Prostate gland (tissue), 2 donors: Measurements from ENCODE around the gene PCDHB3. TPM values are rescaled to one million over a fixed set of nuclear protein-coding genes. Genes with fewer than 3 reads are reported as not detected.
"Not testable (repeated sequence)": the region's sequence is repeated elsewhere in the genome, so short reads cannot be mapped to it uniquely, and the experiment has no call there.

ENCODE experiments used
- DNase-seq: peaks from one replicate; pipeline ENCODE4 v3.0.0-alpha.2; 2019; ENCODE audit warnings: low spot score
- H3K27ac ChIP-seq, 2 donors: fragments of 200-600 bp; sonication (generic); 2 replicates each; pipeline ENCODE4 v1.5.1; 2017 to 2019
- H3K27me3 ChIP-seq: fragments of 200-600 bp; sonication (generic); replicated peaks from 2 replicates; pipeline ENCODE4 v1.5.1; 2019; ENCODE audit not compliant: insufficient read depth
- H3K36me3 ChIP-seq, 2 donors: fragments of 200-600 bp; sonication (generic); 1 replicate in 1 of 2; 2 replicates in 1 of 2; pipeline versions ENCODE4 v1.5.1 to v1.8.1; 2017 to 2019
- H3K4me1 ChIP-seq: fragments of 200-600 bp; sonication (generic); replicated peaks from 2 replicates; pipeline ENCODE4 v1.5.1; 2019
- H3K4me3 ChIP-seq, 2 donors: fragments of 200-600 bp; sonication (generic); 2 replicates each; pipeline ENCODE4 v1.5.1; 2017 to 2019
- H3K9me3 ChIP-seq: fragments of 200-600 bp; sonication (generic); 2 replicates; pipeline ENCODE4 v1.5.1; 2017
- POLR2A ChIP-seq: fragments of 450-650 bp; IDR thresholded peaks from one replicate; pipeline ENCODE4 v1.6.1; 2016; ENCODE audit warnings: antibody characterized with exemption, mild to moderate bottlenecking
- POLR2AphosphoS5 ChIP-seq: sonication (generic); formaldehyde crosslinking; IDR thresholded peaks from one replicate; pipeline ENCODE4 v1.6.1; 2017; ENCODE audit warnings: antibody characterized with exemption
- WGBS: methylation state at CpG from one replicate; pipeline ENCODE4 v1.1.5; 2018; 5-methylcytosine and 5-hydroxymethylcytosine counted together
- intact Hi-C: fragments of 100-400 bp; cut with DNase I; formaldehyde crosslinking; loops from one replicate; pipeline ENCODE4 v1.14.2; 2022
- total RNA-seq, 2 donors: library from RNA; depleted of rRNA; stranded (reverse); fragments of >200 nt; gene quantifications; one replicate each; pipeline ENCODE4 v1.1.0, GENCODE V29; 2016
- TF ChIP-seq, protein P1 (sequence below), 4 experiments: fragments of 200-600 bp in 2 of 4; fragments of 450-650 bp in 2 of 4; sonication (generic) in 2 of 4; IDR thresholded peaks; 1 replicate in 3 of 4; 2 replicates in 1 of 4; pipeline ENCODE4 v1.5.1; 2016 to 2019; ENCODE audit warnings: antibody characterized with exemption in 4 of 4, mild to moderate bottlenecking in 2 of 4, moderate library complexity in 2 of 4

PCDHB3 gene
- total RNA-seq, 2 donors from 2014 or later, result 2.5 to 6.5 TPM

DNA sequence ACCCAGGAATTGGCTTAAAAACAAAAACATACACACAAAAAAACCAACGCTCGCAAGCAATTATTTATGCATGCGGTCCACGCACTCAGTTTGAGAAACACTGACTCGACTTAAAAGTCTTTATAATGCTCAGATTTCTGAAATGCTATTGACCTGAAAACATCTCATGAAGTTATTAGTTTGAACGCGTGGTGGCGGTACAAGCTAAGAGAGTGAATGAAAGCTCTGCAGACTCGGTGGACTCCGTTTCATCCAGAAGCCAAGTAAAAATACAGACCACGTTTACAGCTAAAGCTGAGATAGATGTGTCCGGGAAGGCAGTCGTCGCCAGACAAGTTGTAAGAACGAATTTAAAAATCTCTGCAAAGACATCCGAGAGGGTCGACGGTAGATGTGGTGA lies 49.5 kb downstream of the PCDHB3 start, which contains the start of gene PCDHB6:
PCDHB6 (plus strand) TSS at position 246 of the 400 bp plus-strand sequence. CDS start 201 bp downstream, outside the sequence.
- no peak within 1 kb of the TSS for H3K27ac ChIP-seq

DNA sequence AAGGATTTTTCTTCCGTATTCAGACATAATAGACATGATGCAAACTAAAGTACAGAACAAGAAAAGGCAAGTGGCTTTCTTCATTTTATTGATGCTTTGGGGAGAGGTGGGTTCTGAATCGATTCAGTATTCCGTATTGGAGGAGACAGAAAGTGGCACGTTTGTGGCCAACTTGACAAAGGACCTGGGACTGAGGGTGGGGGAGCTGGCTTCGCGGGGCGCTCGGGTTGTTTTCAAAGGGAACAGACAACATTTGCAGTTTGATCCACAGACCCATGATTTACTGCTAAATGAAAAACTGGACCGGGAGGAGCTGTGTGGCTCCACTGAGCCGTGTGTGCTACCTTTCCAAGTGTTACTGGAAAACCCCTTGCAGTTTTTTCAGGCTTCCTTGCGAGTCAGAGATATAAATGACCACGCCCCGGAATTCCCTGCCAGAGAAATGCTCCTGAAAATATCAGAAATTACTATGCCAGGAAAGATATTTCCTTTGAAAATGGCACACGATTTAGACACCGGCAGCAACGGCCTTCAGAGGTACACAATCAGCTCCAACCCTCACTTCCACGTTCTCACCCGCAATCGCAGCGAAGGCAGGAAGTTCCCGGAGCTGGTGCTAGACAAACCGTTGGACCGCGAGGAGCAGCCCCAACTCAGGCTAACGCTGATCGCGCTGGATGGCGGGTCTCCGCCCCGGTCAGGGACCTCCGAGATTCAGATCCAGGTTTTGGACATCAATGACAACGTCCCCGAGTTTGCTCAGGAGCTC lies 50.1 kb downstream of the PCDHB3 start:
- no peaks in the 10 kb centered on the region for H3K36me3 ChIP-seq
- no peaks in the 10 kb centered on the region for H3K4me1 ChIP-seq
- TF ChIP-seq, protein P1, sequence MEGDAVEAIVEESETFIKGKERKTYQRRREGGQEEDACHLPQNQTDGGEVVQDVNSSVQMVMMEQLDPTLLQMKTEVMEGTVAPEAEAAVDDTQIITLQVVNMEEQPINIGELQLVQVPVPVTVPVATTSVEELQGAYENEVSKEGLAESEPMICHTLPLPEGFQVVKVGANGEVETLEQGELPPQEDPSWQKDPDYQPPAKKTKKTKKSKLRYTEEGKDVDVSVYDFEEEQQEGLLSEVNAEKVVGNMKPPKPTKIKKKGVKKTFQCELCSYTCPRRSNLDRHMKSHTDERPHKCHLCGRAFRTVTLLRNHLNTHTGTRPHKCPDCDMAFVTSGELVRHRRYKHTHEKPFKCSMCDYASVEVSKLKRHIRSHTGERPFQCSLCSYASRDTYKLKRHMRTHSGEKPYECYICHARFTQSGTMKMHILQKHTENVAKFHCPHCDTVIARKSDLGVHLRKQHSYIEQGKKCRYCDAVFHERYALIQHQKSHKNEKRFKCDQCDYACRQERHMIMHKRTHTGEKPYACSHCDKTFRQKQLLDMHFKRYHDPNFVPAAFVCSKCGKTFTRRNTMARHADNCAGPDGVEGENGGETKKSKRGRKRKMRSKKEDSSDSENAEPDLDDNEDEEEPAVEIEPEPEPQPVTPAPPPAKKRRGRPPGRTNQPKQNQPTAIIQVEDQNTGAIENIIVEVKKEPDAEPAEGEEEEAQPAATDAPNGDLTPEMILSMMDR (IDR thresholded peaks at IDR 0.05), result no peak
- TF ChIP-seq POLR2AphosphoS5 (no peak), POLR2A (no peak)
- intact Hi-C loops, result no loop called here
- WGBS, result 37% methylated on average over 33 of the region's 33 CpGs
- no peak overlapping the region for H3K4me3 ChIP-seq
- no peak for DNase-seq
- H3K27me3 ChIP-seq, result no peaks in the 10 kb centered on the region
- H3K27ac ChIP-seq, result no peak overlapping the region
- no peaks in the 10 kb centered on the region for H3K9me3 ChIP-seq

More for the DNA sequence above, 49.5 kb downstream of the PCDHB3 start, which contains the start of gene PCDHB6:
- no peaks in the 10 kb centered on the region for H3K4me1 ChIP-seq
- DNase-seq, result no peak
- no peaks in the 10 kb centered on the region for H3K9me3 ChIP-seq
- intact Hi-C loops, result no loop called here
- TF ChIP-seq, protein P1 (IDR thresholded peaks at IDR 0.05), result no peak
- no peak for TF ChIP-seq POLR2A
- TF ChIP-seq POLR2AphosphoS5, result no peak
- H3K4me3 ChIP-seq, result no peak within 1 kb of the TSS
- no peaks in the 10 kb centered on the region for H3K27me3 ChIP-seq
- WGBS, result 13% methylated on average over 18 of the region's 18 CpGs
- no peaks in the 10 kb centered on the region for H3K36me3 ChIP-seq

DNA sequence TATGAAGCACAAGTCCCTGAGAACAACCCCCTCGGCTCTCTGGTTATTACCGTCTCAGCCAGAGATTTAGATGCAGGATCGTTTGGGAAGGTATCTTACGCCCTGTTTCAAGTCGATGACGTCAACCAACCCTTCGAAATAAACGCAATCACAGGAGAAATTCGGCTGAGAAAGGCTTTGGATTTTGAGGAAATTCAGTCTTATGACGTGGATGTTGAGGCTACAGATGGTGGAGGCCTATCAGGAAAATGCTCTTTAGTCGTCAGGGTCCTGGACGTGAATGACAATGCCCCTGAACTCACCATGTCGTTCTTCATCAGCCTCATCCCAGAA lies 50.7 kb downstream of the PCDHB3 start:
- Histone ChIP-seq H3K27ac (no peak overlapping the region), H3K4me3 (no peak overlapping the region), H3K27me3 (no peaks in the 10 kb centered on the region), H3K9me3 (no peaks in the 10 kb centered on the region), H3K4me1 (no peaks in the 10 kb centered on the region), H3K36me3 (no peaks in the 10 kb centered on the region)
- intact Hi-C loops, result no loop called here
- no peak for DNase-seq
- TF ChIP-seq, protein P1 (IDR thresholded peaks at IDR 0.05), result no peak
- TF ChIP-seq POLR2AphosphoS5, result no peak
- no peak for TF ChIP-seq POLR2A
- WGBS, result 36% methylated on average over 13 of the region's 13 CpGs

DNA sequence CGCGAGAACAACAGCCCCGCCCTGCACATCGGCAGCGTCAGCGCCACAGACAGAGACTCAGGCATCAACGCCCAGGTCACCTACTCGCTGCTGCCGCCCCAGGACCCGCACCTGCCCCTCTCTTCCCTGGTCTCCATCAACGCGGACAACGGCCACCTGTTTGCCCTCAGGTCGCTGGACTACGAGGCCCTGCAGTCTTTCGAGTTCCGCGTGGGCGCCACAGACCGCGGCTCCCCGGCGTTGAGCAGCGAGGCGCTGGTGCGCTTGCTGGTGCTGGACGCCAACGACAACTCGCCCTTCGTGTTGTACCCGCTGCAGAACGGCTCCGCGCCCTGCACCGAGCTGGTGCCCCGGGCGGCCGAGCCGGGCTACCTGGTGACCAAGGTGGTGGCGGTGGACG lies 51.4 kb downstream of the PCDHB3 start:
- intact Hi-C loops, H3K36me3 ChIP-seq, H3K4me1 ChIP-seq, H3K27ac ChIP-seq, H3K4me3 ChIP-seq, H3K9me3 ChIP-seq, H3K27me3 ChIP-seq, DNase-seq: not testable (repeated sequence)
- WGBS, result 29% methylated on average over 35 of the region's 41 CpGs

DNA sequence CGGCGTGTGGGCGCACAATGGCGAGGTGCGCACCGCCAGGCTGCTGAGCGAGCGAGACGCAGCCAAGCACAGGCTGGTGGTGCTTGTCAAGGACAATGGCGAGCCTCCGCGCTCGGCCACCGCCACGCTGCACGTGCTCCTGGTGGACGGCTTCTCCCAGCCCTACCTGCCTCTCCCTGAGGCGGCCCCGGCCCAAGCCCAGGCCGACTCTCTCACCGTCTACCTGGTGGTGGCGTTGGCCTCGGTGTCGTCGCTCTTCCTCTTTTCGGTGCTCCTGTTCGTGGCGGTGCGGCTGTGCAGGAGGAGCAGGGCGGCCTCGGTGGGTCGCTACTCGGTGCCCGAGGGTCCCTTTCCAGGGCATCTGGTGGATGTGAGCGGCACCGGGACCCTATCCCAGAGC lies 51.8 kb downstream of the PCDHB3 start:
- intact Hi-C loops, result not testable (repeated sequence)

More for the DNA sequence above, 51.8 kb downstream of the PCDHB3 start:
- not testable (repeated sequence) for H3K36me3 ChIP-seq, H3K4me1 ChIP-seq, DNase-seq, H3K27ac ChIP-seq, H3K27me3 ChIP-seq, H3K9me3 ChIP-seq, H3K4me3 ChIP-seq
- 18% methylated on average over 23 of the region's 36 CpGs for WGBS

Other genes starting within 250 kb of the PCDHB3 start
- gene PCDHA10, start 244.6 kb upstream of the PCDHB3 start, total RNA-seq, result 1 to 10 TPM; 1.0 to 2.2 TPM
- 1 to 10 TPM in 1 of 2 donors, under 1 TPM in 1; 0.85 to 1.5 TPM for gene PCDHA11, start 231.5 kb upstream of the PCDHB3 start, total RNA-seq
- gene PCDHA12, start 225.2 kb upstream of the PCDHB3 start, total RNA-seq, result under 1 TPM; 0.40 to 0.50 TPM
- gene PCDHA13, start 218.3 kb upstream of the PCDHB3 start, total RNA-seq, result 1 to 10 TPM; 1.3 to 1.5 TPM
- gene PCDHAC1, start 174.2 kb upstream of the PCDHB3 start, total RNA-seq, result 1 to 10 TPM; 1.1 to 3.9 TPM
- 10 to 100 TPM in 1 of 2 donors, 1 to 10 TPM in 1; 6.8 to 11.6 TPM for gene PCDHAC2, start 134.0 kb upstream of the PCDHB3 start, total RNA-seq
- not detected for gene PCDHB1, start 49.1 kb upstream of the PCDHB3 start, total RNA-seq
- gene PCDHB2, start 5.9 kb upstream of the PCDHB3 start, total RNA-seq, result 10 to 100 TPM; 12.6 to 23.0 TPM
- gene PCDHB4, start 21.3 kb downstream of the PCDHB3 start, total RNA-seq, result 1 to 10 TPM; 1.4 to 1.7 TPM
- 10 to 100 TPM in 1 of 2 donors, 1 to 10 TPM in 1; 5.3 to 11.3 TPM for gene PCDHB5, start 34.7 kb downstream of the PCDHB3 start, total RNA-seq
- 1 to 10 TPM in 1 of 2 donors, under 1 TPM in 1; 0.87 to 2.6 TPM for gene PCDHB6, start 49.6 kb downstream of the PCDHB3 start, total RNA-seq
- gene PCDHB7, start 72.2 kb downstream of the PCDHB3 start, total RNA-seq, result 1 to 10 TPM; 1.2 to 1.9 TPM
- 1 to 10 TPM in 1 of 2 donors, under 1 TPM in 1; 0.23 to 2.6 TPM for gene PCDHB8, start 77.3 kb downstream of the PCDHB3 start, total RNA-seq
- 1 to 10 TPM in 1 of 2 donors, under 1 TPM in 1; 0.18 to 4.4 TPM for gene PCDHB16, start 81.9 kb downstream of the PCDHB3 start, total RNA-seq
- gene PCDHB9, start 86.7 kb downstream of the PCDHB3 start, total RNA-seq, result 1 to 10 TPM; 1.0 to 4.2 TPM
- 1 to 10 TPM in 1 of 2 donors, under 1 TPM in 1; 0.96 to 3.5 TPM for gene PCDHB10, start 91.9 kb downstream of the PCDHB3 start, total RNA-seq
- gene PCDHB11, start 99.2 kb downstream of the PCDHB3 start, total RNA-seq, result 1 to 10 TPM in 1 of 2 donors, under 1 TPM in 1; 0.41 to 2.6 TPM
- 1 to 10 TPM in 1 of 2 donors, under 1 TPM in 1; 0.32 to 4.3 TPM for gene PCDHB12, start 108.2 kb downstream of the PCDHB3 start, total RNA-seq
- 1 to 10 TPM; 4.0 to 6.5 TPM for gene PCDHB13, start 113.4 kb downstream of the PCDHB3 start, total RNA-seq
- 1 to 10 TPM; 4.6 to 6.7 TPM for gene PCDHB14, start 122.9 kb downstream of the PCDHB3 start, total RNA-seq
- 10 to 100 TPM in 1 of 2 donors, under 1 TPM in 1; 0.82 to 12.4 TPM for gene PCDHB15, start 144.9 kb downstream of the PCDHB3 start, total RNA-seq
- 1 to 10 TPM in 1 of 2 donors, under 1 TPM in 1; 0.23 to 4.4 TPM for gene SLC25A2, start 203.6 kb downstream of the PCDHB3 start, total RNA-seq
- gene TAF7, start 220.3 kb downstream of the PCDHB3 start, total RNA-seq, result 10 to 100 TPM; 59.3 to 85.9 TPM
- gene PCDHGA1, start 230.0 kb downstream of the PCDHB3 start, total RNA-seq, result 1 to 10 TPM in 1 of 2 donors, under 1 TPM in 1; 0.64 to 4.8 TPM
- gene PCDHGA2, start 238.3 kb downstream of the PCDHB3 start, total RNA-seq, result 10 to 100 TPM in 1 of 2 donors, 1 to 10 TPM in 1; 2.4 to 19.7 TPM
- 10 to 100 TPM in 1 of 2 donors, 1 to 10 TPM in 1; 1.3 to 18.2 TPM for gene PCDHGA3, start 243.4 kb downstream of the PCDHB3 start, total RNA-seq
- gene PCDHGB1, start 249.6 kb downstream of the PCDHB3 start, total RNA-seq, result 1 to 10 TPM; 3.9 to 6.5 TPM